ENCODE measurements around the gene ZNRF3.

Gene ZNRF3

DNA sequence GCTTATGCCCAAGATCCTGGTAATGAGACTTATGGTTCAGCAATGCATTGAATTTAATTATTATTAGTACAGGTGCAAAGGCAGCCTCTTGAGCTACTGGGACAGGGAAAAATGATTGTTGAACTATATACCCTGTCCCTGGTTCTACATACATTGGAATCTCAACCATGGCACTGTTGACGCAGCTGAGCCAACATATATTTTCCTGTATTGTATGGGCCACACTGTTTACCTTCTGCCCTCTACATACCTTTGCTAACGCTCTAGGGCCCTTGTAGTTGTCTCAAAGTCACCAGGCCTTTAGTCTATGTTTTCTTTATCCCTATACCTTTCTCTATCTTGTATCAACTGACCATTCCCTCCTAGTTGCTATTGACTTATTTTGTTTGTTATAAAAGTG lies 212.1 kb downstream of the ZNRF3 start:
- no peak for DNase-seq (ENCODE audit: low spot score)
- TF ChIP-seq, protein P1, sequence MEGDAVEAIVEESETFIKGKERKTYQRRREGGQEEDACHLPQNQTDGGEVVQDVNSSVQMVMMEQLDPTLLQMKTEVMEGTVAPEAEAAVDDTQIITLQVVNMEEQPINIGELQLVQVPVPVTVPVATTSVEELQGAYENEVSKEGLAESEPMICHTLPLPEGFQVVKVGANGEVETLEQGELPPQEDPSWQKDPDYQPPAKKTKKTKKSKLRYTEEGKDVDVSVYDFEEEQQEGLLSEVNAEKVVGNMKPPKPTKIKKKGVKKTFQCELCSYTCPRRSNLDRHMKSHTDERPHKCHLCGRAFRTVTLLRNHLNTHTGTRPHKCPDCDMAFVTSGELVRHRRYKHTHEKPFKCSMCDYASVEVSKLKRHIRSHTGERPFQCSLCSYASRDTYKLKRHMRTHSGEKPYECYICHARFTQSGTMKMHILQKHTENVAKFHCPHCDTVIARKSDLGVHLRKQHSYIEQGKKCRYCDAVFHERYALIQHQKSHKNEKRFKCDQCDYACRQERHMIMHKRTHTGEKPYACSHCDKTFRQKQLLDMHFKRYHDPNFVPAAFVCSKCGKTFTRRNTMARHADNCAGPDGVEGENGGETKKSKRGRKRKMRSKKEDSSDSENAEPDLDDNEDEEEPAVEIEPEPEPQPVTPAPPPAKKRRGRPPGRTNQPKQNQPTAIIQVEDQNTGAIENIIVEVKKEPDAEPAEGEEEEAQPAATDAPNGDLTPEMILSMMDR (conservative IDR thresholded peaks at IDR 0.05; ENCODE audit: low read depth): no peak
- ChIA-PET CTCF (interaction anchor here (1.5 kb wide), 1 partner anchor 150 kb away, joined by 4 read pairs; no protein-coding TSS in a partner anchor), POLR2A (ENCODE audit: low non-redundant PET) (no interaction called here)
- H3K27ac ChIP-seq: no peak overlapping the region

GRCh38 chr22:29096736-29097669 lies 213.6 kb downstream of the ZNRF3 start:
- ChIA-PET POLR2A (ENCODE audit: low non-redundant PET) (no interaction called here), CTCF (interaction anchor here (0.9 to 1.5 kb wide), 2 partner anchors 16 to 149 kb away, joined by 3 to 4 read pairs; no protein-coding TSS in a partner anchor)
- no peak for DNase-seq (ENCODE audit: low spot score)
- TF ChIP-seq, protein P1 (conservative IDR thresholded peaks at IDR 0.05; ENCODE audit: low read depth): no peak
- no peak overlapping the region for H3K27ac ChIP-seq

DNA sequence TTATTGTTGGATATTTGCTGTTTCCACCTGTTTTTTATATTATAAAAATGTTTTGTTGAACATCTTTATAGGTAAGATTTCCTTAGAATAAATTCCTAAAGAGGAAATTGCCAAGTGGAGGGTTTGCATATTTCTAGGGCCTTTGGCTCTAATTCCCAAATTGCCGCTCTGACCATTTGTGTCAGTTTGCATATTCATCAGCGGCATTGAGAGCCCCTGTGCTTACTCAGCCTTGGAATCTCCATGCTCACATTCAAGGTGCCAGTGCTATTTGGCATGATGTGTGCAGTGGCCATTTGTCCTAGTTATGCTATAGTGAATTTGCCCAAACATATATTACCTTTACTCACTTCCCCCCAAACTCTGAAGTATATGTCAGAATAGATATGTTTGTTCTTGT lies 214.9 kb downstream of the ZNRF3 start:
- ChIA-PET CTCF (no interaction called here), POLR2A (ENCODE audit: low non-redundant PET) (no interaction called here)
- DNase-seq (ENCODE audit: low spot score): no peak
- TF ChIP-seq, protein P1 (conservative IDR thresholded peaks at IDR 0.05; ENCODE audit: low read depth): no peak
- no peak overlapping the region for H3K27ac ChIP-seq

GRCh38 chr22:29102300-29102699 lies 218.9 kb downstream of the ZNRF3 start:
- CTCF ChIA-PET: no interaction called here
- TF ChIP-seq, protein P1 (conservative IDR thresholded peaks at IDR 0.05; ENCODE audit: low read depth): no peak
- DNase-seq (ENCODE audit: low spot score): no peak
- POLR2A ChIA-PET (ENCODE audit: low non-redundant PET): no interaction called here
- H3K27ac ChIP-seq: no peak overlapping the region

- TF ChIP-seq, protein P1 (conservative IDR thresholded peaks at IDR 0.05; ENCODE audit: low read depth): no peak
- H3K27ac ChIP-seq: no peak overlapping the region
- ChIA-PET POLR2A (ENCODE audit: low non-redundant PET) (no interaction called here), CTCF (no interaction called here)
- no peak for DNase-seq (ENCODE audit: low spot score)
Observed at GRCh38 chr22:29103121-29103520, 219.7 kb downstream of the ZNRF3 start.

- POLR2A ChIA-PET (ENCODE audit: low non-redundant PET): no interaction called here
- CTCF ChIA-PET: interaction anchor here (0.6 kb wide), 1 partner anchor 160 kb away, joined by 3 read pairs; no protein-coding TSS in a partner anchor
- H3K27ac ChIP-seq: no peak overlapping the region
- no peak for DNase-seq (ENCODE audit: low spot score)
- TF ChIP-seq, protein P1 (conservative IDR thresholded peaks at IDR 0.05; ENCODE audit: low read depth): no peak
Observed at GRCh38 chr22:29105468-29105867, 222.1 kb downstream of the ZNRF3 start.
